ENCODE results near the gene BRSK1.
"Not testable (repeated sequence)": the region's sequence is repeated elsewhere in the genome, so short reads cannot be mapped to it uniquely, and the experiment has no call there.

The BRSK1 gene

DNA sequence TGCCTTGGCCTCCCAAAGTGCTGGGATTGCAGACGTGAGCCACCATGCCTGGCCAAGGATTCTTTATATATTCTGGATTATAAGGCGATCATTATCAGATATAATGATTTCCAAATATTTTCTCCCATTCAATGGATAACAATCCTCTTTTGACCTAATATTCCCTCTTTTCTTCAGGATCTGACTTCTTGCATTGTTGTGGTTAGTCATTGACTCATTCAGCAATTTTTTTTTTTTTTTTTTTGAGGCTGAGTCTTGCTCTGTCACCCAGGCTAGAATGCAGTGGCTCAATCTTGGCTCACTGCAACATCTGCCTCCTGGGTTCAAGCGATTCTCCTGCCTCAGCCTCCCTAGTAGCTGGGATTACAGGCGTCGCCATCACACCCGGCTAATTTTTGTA is 46.0 kb downstream of the BRSK1 start:
- DNase-seq: not testable (repeated sequence)

DNA sequence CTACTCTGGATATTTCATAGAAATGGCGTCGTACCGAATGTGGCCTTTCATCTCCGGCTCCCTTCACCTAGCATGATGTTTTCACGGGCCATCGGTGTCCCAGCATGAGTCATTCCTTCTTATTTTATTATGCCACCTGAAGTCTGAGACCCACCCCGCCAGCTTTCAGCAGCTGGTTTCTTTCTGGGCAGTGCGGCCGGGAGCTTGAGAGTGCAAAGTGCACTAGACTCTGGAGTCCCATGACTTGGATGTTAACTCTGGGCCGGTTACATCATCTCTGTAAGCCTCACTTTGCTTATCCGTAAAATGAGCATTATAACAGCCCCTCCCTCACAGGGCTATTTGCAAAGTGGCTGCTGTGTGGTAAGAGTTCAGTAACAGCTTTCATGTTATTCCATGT is 50.1 kb downstream of the BRSK1 start:
- no peak for DNase-seq

DNA sequence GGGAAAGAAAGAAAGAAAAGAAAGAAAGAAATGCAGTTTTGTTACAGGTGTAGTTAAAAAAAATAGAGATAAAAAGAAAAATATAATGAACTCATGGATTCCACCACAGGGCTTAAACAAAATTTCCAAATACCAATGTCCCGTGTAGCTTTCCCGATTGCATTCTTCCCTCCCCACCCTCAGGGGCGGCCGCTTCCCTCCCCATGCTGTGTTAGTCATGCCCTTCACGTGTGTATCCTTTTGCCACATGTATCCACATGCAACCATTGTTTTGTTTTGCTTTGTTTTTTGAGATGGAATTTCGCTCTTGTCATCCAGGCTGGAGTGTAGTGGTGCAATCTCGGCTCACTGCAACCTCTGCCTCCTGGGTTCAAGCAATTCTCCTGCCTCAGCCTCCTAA is 52.3 kb downstream of the BRSK1 start:
- DNase-seq: no peak

DNA sequence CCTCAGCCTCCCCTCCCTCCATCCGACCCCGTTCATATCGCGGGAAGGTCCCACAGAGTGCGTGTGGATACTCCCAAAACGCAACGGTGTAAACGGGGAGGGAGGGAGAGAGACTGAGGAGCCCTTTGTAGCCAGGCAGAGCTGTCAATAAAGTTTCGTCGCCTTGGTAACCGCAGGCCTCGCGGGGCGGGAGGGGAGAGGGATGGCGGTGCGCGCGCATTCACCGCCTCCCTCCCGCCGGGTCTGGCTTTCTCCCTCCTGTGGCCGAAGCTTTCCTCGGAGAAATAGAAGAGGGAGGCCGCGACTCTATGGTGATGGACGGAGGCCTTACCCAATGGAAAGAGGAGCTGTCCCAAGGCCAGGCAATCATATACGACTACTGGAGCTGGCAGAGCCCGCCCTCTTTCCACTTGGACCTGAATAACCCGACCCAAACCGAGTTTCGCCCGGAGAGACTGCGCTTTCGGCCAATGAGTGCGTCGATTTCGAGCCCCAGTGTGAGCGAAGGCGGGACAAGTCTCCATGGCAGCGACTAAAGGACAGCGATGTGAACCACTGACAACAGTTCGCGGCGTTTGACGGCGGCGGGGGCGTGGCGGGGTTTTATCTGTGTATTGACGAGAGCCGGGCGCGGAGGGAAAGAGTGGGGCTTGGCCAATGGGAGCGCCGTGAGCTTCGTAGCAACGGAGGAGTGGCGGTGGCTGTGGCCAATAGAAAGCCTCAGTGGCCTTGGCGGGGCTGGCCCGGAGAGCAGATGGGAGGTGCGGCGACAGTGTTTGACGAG is 55.5 kb downstream of the BRSK1 start, which contains the start of gene KMT5C:
TSS of gene KMT5C (plus strand) at position 772 of the 784 bp plus-strand sequence. CDS start 2,061 bp downstream, outside the sequence.
- peak; percentile 98 to 100 (median 100) for DNase-seq

DNA sequence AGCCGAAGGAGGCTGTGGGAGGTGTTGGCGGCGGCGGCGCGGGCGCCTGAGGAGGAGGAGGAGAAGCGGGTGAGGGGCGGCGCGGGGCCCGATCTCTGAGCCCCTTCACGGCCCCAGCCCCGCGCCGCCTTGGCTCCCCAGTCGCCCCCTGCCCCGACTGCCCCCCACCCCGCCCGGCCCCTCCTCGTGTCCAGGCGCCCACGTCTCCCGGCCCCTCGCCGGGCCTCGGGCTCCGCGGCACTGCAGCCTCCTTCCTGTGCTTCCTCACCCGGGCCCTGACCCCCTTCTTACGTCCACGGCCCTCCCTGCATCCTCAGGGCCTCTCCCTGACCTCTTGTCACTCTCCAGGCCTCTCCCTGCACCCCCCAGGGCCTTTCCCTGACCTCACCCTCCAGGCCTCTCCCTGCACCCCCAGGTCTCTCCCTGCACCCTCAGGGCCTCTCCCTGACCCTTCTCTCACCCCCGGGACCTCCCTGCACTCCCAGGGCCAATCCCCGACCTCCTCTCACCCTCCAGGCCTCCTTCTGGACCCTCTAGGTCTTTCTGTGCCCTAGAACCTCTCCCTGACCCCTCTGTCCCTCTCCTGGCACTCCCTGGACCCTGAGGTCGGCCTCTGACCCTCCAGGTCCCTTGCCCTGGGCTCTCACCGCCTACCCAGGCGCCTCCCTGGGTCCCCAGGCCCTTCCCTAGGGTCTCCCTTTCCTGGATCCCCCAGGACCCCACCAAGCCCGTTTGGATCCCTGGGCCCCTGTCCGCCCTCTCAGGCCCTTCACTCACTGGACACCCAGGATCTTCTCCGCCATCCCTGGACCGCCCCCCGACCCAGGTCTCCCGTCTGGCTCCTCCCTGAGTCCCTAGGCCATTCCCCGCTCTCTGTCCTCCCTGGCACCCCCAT is 56.3 kb downstream of the BRSK1 start:
- DNase-seq: peak in 2 of 14 donors; percentile 10 to 39

DNA sequence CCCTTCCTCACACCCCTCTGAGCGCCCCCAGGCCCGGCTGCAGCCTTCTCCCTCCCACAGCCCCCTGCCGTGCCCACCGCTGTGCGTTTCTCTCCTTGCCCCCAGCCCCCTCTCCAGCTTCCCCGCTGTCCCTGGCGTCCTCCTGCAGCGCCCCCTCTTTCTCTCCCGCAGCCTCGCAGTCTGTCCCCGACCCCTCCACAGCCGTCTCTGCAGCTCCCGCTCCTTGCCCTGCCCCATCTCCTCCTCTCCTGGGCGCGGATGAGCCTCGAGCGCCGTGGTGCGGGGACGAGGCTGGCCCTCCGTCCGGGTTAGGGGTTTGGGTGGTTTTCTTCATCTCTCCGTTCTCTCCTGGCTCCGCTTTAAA is 57.0 kb downstream of the BRSK1 start:
- no peak for DNase-seq

DNA sequence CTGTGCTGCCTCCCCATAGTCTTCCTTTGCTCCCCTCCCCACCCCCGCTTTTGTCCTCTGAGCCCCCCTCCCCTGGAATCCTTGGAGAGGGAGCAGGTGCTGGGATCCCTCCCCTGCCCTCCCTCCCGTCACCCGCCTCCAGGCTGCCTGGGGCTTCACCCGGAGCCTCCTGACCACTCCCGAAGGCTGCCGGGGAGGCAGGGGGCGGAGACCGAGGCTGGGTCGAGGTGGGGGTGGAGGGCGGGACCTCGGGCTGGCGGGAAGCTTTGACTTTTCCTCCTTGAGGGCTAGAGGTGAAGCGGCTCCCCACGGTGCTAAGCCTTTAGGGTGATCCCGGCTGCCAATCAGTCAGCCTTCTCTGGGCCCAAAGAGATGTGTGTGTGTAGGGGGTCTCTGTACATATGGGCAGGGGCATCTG is 57.4 kb downstream of the BRSK1 start:
- DNase-seq: peak in 8 of 14 donors; percentile 8 to 40 (median 26)

DNA sequence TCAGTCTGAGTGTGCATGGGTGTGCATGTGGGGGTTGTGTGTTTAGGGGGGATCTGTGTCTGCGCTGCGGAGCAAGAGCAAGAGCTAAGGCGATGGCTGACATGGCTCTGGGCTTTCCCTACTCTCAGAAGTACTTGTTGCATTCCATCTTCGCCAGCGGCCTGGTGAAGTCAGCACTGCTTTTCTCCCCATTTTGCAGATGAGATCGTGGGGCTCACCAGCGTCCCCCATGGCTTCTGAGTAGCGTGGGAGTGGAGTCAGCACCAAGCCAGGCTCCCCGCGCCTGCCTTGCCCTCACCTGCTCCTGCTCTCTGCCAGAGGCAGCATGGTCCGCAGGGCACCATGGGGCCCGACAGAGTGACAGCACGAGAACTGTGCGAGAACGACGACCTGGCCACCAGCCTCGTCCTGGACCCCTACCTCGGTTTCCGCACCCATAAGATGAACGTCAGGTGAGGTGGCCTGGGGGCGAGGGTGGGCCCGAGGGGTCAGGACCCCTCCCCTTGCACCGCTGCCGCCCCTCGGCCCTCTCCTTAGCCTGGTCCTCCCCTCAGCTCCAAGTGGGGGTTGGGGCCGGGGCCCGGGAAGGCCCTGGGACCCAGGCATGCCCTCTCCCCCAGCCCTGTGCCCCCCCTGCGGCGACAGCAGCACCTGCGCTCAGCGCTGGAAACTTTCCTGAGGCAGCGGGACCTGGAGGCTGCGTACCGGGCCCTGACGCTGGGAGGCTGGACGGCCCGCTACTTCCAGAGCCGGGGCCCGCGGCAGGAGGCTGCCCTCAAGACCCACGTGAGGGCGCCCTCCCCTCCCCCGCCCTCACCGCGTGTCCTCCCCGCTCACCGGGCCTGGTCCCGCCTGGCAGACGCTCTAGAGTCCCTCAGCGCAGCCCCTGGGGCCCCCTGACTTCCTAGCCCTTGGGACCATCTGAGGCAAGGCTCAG is 58.1 kb downstream of the BRSK1 start:
- DNase-seq: no peak

DNA sequence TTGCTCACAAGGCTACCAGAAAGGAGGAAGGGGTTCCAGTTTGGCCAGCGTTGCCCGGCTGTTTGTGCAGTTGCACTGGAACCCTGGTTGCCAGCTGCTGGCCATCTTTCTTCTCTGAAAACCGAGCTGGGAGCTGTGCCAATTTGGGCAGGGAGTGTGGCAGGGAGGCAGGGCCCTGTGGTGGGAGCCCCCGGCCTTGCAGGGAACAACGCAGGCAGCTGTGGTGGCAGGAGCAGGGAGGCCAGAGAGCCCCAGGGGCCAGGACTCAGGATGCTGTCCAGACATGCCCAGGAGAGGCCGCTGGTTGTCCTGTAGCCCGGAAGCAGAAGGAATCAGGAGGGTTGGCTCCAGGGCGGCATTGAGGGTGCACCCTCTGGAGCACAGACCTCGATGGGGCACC is 60.6 kb downstream of the BRSK1 start:
- peak in 9 of 14 donors; percentile 5 to 55 (median 22) for DNase-seq

DNA sequence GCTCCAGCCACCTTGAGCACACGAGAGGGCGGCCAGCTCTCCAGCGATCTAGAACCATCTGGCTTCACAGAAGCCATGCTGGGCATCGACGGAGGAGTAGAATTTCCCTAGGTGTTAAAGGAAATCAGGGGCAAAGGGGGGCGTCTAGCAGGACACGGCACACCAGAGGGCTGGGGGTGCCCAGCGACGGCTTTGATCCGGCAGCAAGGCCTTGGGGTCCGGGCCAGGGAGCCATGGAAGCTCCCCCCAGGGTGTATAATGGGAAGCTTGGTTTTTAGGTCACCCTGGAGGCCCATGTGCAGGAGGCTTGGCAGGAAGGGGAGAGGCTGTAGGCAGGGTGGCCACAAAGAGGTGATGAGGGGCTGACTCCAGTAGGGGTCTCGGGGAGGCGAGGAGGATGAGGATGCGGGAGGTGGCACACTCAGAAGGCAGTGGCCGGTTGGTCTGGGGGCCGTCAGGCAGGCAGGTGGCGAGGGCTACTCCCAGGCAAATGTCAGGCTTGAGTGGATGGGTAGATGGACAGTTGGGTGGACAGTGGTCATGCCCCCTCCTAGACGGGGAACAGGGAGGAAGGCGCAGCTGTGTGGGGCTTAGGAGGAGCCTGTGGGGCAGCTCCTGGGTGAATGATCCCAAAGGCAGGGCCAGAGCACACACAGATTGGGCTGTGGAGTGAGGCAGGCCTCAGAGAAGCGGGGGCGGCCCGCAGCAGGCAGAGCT is 61.5 kb downstream of the BRSK1 start:
- DNase-seq: no peak

DNA sequence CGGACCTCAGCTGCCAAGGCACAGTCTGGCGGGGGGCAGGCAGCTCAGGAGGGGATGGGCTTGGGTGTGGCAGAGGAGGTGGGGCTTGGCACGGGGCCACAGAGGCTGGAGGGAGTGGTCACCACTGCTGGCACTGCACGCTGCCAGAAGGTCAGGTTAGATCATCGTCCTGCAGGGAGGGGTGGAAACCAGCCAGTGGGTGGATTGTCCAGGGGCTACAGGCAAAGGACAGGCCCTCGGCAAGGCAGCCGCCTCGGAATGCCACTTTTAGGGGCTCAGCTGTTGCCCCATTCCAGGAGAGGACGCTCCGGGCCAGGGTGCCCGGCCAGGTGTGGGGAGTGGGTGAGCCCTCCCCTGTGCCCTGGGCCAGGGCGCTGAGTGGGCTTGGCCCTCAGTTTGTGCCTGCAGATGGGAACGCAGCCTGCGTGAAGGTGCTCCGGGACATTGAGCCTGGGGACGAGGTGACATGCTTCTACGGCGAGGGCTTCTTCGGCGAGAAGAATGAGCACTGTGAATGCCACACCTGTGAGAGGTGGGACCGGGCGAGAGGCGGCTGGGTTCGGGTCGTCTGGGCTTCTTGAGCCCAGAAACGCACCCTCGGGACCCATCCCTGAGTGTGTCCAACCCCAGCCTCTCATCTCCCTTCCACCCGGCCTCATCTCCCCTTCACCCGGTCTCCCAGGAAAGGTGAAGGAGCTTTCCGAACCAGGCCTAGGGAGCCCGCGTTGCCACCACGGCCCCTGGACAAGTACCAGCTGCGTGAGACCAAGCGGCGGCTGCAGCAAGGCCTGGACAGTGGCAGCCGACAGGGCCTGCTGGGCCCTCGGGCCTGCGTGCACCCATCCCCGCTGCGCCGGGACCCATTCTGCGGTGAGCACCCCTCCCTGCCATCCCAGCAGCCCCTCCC is 62.3 kb downstream of the BRSK1 start:
- DNase-seq: no peak

DNA sequence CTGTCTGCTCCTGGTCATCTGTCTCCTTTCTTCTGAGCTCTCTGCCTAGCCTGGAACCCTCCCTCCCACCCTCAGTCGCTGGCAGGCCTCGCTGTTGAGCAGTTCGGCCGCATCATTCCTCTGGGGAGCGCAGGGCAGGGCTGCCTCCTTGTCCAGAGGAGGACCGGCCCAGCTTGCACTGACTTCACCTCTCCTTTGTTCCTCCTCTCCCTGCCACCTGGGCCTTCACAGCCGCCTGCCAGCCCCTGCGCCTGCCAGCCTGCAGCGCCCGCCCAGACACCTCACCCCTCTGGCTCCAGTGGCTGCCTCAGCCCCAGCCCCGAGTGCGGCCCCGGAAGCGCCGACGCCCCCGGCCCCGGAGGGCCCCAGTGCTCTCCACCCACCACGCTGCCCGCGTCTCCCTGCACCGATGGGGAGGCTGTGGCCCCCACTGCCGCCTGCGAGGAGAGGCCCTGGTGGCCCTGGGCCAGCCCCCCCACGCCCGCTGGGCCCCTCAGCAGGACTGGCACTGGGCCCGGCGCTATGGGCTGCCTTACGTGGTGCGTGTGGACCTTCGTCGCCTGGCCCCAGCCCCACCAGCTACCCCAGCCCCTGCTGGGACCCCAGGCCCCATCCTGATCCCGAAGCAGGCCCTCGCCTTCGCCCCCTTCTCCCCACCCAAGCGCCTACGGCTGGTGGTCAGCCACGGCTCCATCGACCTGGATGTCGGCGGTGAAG is 63.1 kb downstream of the BRSK1 start:
- DNase-seq: no peak

DNA sequence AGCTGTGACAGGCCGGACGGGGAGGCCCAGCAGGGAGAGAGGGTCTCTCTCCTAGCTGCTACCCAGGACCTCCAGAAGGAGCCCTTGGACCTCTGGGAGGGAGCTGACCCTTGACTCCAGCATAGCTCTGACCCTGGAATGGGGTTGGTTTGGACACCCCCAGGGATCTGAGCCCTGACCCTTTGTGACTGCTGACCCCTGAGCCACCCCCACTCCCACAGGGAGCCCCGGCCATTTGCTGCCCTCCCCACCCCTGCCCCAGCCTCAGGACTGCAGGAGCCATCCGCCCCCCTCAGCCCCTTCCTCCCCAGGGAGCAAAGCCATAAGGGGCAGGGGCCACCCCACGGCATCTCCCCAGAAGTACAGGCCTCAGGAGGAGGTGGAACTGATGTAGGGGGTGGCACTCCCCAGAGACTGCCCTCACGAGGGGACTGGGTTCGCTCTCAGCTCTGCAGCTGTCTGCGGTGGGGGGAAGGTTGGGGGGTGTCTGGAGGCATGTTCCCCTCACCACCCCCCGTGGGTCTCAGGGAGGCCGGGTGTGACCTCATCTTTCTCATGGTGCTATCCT is 63.7 kb downstream of the BRSK1 start:
- DNase-seq: no peak

DNA sequence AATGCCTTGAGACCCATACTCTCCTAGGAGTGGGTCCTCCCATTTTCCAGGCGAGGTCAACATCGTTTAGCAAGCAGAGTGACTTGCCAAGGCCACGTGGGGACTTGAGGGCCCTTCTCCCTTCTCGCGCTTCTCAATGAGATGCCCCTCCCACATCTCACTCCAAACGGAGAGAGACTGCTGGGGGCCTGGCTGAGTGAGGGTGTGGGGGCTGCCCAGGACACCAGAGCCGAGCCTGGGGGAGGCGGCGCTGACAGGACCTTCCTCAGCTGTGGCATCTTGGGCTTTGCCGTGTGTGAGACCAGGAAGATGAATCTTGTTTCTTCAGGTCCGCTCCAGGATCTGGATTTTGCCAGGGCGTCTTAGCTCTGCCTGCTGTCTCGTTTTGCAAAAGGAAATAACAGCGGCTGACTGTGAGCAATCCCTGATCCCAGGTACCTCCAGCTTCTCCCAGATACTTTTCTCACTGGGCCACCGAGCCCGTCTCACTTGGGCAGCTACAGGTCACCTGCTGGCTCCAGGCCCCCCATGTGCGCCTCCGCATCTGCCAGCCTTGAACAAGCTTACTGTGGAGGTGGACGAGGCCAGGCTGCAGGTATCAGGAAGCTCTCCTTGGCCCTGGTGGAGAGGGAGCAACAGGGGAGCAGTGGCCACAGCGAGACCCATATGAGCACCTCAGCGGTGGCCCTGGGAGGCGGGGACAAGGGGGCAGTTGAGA is 64.7 kb downstream of the BRSK1 start:
- no peak for DNase-seq

DNA sequence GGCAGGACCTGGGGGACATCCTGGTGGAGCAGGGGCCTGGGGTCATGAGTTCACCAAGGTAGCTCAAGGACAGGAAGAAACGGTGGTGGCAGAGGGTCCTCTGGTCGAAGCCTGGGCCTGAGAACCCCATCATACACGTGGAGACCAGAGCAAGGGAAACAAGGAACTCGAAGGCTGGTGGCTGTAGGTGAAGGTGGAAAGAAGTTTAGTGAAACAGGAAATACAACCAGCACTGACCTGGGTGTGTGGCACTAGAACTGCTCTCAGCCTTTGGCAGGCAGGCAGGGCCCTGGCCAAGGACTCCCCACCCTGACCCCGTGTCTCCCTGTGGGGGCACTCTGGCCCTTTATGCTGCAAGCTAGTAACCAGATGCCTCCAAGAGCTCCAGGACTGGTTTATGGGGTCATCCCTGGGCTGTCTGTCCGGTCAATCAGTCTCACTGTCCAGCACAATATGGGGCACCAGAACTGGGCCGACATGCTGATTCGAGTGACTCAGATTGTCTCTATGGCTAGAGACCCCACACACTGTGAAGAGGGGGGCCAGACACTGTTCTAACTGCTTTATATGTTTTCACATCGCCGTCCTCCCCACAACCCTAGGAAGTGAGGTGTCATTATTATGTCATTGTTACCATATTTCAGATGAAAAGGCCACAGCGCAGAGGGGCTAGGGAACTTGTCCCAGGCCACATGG is 67.0 kb downstream of the BRSK1 start:
- no peak for DNase-seq

DNA sequence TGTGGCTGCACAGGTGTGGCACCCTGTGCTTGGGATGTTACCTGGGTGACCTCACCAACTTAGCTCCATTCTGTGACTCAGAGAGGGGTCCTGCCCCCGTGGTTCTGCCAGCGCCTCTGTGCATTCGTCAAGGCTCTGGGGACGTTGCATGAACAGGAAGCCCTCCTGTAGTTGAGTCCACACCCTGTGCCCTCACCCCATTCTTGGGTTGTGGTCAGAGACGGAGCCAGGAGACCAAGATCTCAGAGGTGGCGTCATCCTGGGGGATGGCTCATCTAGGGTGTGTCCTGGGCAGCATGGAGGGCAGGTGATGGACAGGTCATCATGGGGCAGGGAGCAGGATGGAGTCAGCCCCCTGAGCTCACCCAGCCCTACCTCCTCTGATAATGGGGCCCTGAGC is 68.2 kb downstream of the BRSK1 start:
- no peak for DNase-seq

DNA sequence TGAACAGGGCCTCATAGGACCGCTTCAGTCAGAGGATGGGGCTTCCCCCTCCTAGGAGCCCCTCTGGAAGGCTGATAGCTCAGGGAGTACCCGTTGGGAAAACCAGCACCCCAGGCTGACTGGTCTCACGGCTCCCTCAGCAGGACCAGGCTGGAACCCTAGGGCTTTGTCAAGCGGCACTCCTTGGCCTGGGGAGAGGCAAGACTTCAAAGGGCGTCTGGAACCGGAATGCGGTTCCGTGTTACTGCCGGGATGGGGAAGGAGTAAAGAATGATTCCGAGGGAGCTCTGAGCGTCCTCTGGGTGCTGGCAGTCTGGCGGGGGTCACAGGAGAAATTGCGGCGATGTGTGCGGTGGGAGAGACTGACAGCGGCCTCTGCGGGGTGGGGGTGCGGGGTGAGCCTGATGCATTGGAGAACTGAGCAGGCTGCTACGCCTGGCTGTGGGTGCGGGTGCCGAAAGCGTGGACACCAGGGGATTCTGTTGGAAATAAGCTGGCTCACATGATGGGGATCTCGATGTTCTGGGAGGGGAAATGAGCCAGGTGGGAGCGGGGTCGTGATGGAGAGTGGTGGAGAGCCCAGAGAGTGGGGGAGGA is 68.8 kb downstream of the BRSK1 start:
- DNase-seq: no peak

DNA sequence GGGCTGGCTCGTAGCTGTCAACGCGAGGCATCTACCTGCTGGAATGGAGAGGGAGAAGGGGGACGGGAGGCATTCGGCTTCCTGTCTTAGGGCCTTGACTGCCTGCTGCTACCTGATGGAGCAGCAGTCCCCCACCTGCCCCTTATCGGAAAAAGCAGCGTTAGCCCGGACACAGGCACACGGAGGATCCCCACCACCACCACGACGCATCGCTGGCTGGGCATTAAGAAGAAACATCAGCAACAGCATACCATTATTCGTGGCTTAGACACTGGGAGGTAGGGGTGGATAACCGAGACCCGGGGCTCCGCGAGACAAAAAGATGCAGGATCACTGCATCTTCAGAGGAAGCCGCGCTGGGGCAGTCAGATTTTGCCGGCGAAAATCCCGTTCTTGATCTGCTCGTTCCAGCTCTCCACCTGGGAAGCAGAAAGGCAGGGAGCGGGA is 69.6 kb downstream of the BRSK1 start:
- DNase-seq: no peak

All from C1 segment of cervical spinal cord (tissue), 14 donors.